H4 (cell line): ENCODE data around the gene TNFSF12. TPM values are rescaled to one million over a fixed set of nuclear protein-coding genes. Genes with fewer than 3 reads are reported as not detected.
"Not testable (repeated sequence)": the region's sequence is repeated elsewhere in the genome, so short reads cannot be mapped to it uniquely, and the experiment has no call there.

ENCODE experiments used
- DNase-seq: peaks from one replicate; pipeline ENCODE4 v3.0.0-alpha.2; 2015; ENCODE audit warnings: low spot score
- total RNA-seq: library from RNA; depleted of rRNA; stranded (reverse); fragments of >200 nt; shearing (Covaris generic); gene quantifications from 2 replicates; pipeline ENCODE4 v1.2.3, GENCODE V29; 2014; rRNA removed

Gene TNFSF12
- total RNA-seq, 1 experiment from 2014 or later: 2.4 TPM

GRCh38 chr17:7586673-7587419, 38.0 kb downstream of the TNFSF12 start:
- DNase-seq: no peak

- no peak for DNase-seq
Observed at GRCh38 chr17:7587420-7588151, 38.7 kb downstream of the TNFSF12 start.

GRCh38 chr17:7588553-7589203, 39.8 kb downstream of the TNFSF12 start:
- DNase-seq: no peak

- DNase-seq: no peak
Observed at GRCh38 chr17:7589204-7589868, 40.5 kb downstream of the TNFSF12 start.

- no peak for DNase-seq
Observed at GRCh38 chr17:7589891-7590691, 41.2 kb downstream of the TNFSF12 start, which contains the start of gene SOX15. Gene SOX15, minus strand, starts transcription at chr17:7590094. Its CDS starts 418 bp downstream, at chr17:7589676.

DNA sequence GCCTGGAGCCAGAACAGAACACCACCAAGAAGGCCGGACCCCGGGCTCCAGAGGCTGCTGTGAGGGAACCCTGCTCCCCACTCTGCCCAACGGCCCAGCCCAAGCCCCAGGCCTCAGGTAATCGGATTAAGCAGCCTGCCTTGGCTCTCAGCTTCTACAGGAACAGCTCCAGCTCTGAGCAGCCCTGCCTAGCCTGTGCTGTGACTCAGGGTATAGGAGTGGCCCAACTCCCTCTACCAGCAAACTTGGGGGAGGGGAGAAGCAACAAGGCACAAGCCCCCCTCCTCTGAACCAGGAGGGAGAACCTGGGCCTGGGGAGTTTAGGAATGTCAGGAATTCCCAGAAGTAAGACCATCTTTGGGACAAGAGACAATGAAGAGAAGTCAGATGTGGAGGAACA, 41.9 kb downstream of the TNFSF12 start:
- DNase-seq: no peak

GRCh38 chr17:7591596-7591995, 42.7 kb downstream of the TNFSF12 start:
- DNase-seq: no peak

DNA sequence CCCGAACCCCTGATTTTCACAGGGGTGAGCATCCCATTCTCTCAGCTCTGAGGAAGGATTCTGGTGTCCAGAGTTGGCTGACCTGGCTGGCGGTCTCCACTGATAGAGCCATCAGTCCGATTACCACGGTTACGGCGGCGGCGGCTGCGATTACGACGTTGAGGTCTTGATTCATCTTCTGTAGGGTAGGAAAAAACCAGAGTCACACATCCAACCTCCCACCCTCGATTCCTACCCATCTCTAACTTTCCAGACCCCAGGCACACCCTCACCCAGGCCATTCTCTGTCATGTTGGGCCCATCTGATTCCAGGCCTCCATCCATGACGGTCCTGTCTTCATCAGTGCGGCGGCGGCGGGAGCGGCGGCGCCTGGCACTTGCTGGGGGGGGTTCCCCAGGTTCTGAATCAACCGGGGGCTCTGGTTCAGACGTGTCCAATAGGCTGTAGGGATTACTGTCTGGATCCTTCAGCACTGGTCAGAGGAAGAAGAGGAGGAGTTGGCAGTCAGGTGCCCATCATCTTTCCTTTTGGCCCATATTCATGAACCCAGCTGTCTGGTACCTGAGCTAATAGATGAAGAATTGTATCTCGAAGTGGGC, 43.7 kb downstream of the TNFSF12 start:
- DNase-seq: no peak

GRCh38 chr17:7593296-7593695, 44.4 kb downstream of the TNFSF12 start:
- DNase-seq: no peak

DNA sequence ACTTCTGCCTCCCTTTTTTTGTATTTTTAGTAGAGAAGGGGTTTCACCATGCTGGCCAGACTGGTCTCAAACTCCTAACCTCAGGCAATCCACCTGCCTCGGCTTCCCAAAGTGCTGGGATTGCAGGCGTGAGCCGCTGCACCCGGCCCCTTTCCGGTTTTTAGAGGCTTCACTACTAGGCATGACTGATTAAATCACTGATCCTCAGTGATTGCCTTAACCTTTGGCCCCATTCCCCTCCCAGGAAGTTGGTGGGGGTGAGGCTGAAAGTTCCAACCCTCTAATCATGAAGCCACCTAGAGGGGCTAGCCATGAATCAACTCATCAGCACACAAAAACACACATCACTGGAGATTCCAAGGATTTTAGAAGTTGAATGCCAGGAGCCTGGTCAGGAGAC, 48.7 kb downstream of the TNFSF12 start:
- DNase-seq: not testable (repeated sequence)

DNA sequence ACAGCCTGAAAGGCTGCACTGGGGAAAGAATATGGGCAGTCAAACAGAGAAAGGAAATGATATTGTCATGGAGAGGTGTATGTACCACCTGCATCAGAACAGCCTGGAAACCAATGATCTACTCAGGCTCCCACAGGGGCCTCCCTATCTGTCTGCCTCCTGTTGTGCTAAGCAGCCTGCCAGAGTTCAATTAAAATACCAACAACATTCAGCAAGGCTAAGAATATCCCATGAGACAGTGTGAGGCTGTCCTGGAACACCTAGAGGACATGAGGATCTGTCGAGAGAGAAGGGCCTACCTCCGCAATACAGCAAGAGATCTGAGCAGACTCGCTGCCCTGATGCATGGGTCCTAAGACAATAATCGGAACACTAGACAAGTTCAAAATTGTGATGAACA, 57.4 kb downstream of the TNFSF12 start:
- no peak for DNase-seq

Other genes starting within 250 kb of the TNFSF12 start
- 460 and 526 TPM in 2 replicates for gene EIF5A, start 241.4 kb upstream of the TNFSF12 start, total RNA-seq
- gene GPS2, start 233.7 kb upstream of the TNFSF12 start, total RNA-seq: 55.9 and 65.1 TPM in 2 replicates
- 3.4 and 3.5 TPM in 2 replicates for gene NEURL4, start 219.7 kb upstream of the TNFSF12 start, total RNA-seq
- gene ACAP1, start 212.5 kb upstream of the TNFSF12 start, total RNA-seq: 0.19 TPM in 1 of 2 replicates, not detected in the other
- gene KCTD11, start 196.9 kb upstream of the TNFSF12 start, total RNA-seq: 0.78 and 2.4 TPM in 2 replicates
- gene TMEM95, start 193.9 kb upstream of the TNFSF12 start, total RNA-seq: not detected in 2 replicates
- gene TNK1, start 168.0 kb upstream of the TNFSF12 start, total RNA-seq: not detected in 2 replicates
- 20.0 and 22.7 TPM in 2 replicates for gene PLSCR3, start 154.5 kb upstream of the TNFSF12 start, total RNA-seq
- gene TMEM256, start 145.0 kb upstream of the TNFSF12 start, total RNA-seq: 76.1 and 108 TPM in 2 replicates
- 3.1 and 3.5 TPM in 2 replicates for gene NLGN2, start 141.2 kb upstream of the TNFSF12 start, total RNA-seq
- not detected in 2 replicates for gene SPEM1, start 128.7 kb upstream of the TNFSF12 start, total RNA-seq
- not detected in 2 replicates for gene SPEM2, start 123.4 kb upstream of the TNFSF12 start, total RNA-seq
- gene SPEM3, start 120.2 kb upstream of the TNFSF12 start, total RNA-seq: not detected in 2 replicates
- 0.81 and 2.0 TPM in 2 replicates for gene TMEM102, start 113.6 kb upstream of the TNFSF12 start, total RNA-seq
- not detected in 2 replicates for gene FGF11, start 109.5 kb upstream of the TNFSF12 start, total RNA-seq
- 4.4 and 6.3 TPM in 2 replicates for gene CHRNB1, start 104.0 kb upstream of the TNFSF12 start, total RNA-seq
- 4.5 and 7.5 TPM in 2 replicates for gene ZBTB4, start 69.4 kb upstream of the TNFSF12 start, total RNA-seq
- not detected in 2 replicates for gene SLC35G6, start 67.6 kb upstream of the TNFSF12 start, total RNA-seq
- 9.9 and 11.3 TPM in 2 replicates for gene POLR2A, start 64.7 kb upstream of the TNFSF12 start, total RNA-seq
- gene TNFSF13, start 9.7 kb downstream of the TNFSF12 start, total RNA-seq: 0.43 TPM in 1 of 2 replicates, not detected in the other
- gene SENP3, start 12.9 kb downstream of the TNFSF12 start, total RNA-seq: 59.5 and 61.3 TPM in 2 replicates
- gene CD68, start 30.6 kb downstream of the TNFSF12 start, total RNA-seq: 19.9 and 21.6 TPM in 2 replicates
- gene MPDU1, start 34.8 kb downstream of the TNFSF12 start, total RNA-seq: 146 and 193 TPM in 2 replicates
- not detected in 2 replicates for gene SOX15, start 41.0 kb downstream of the TNFSF12 start, total RNA-seq
- gene FXR2, start 65.8 kb downstream of the TNFSF12 start, total RNA-seq: 11.4 and 16.5 TPM in 2 replicates
- gene SAT2, start 78.8 kb downstream of the TNFSF12 start, total RNA-seq: 39.6 and 45.6 TPM in 2 replicates
- not detected in 2 replicates for gene SHBG, start 81.1 kb downstream of the TNFSF12 start, total RNA-seq
- not detected in 2 replicates for gene ATP1B2, start 101.9 kb downstream of the TNFSF12 start, total RNA-seq
- gene TP53, start 138.4 kb downstream of the TNFSF12 start, total RNA-seq: 35.9 and 43.7 TPM in 2 replicates
- 9.9 and 15.8 TPM in 2 replicates for gene WRAP53, start 139.4 kb downstream of the TNFSF12 start, total RNA-seq
- gene EFNB3, start 156.1 kb downstream of the TNFSF12 start, total RNA-seq: 5.6 and 6.2 TPM in 2 replicates
- gene DNAH2, start 168.7 kb downstream of the TNFSF12 start, total RNA-seq: 0.10 and 0.12 TPM in 2 replicates